ENCODE measurements around the gene PSMC5. TPM values are rescaled to one million over a fixed set of nuclear protein-coding genes. Genes with fewer than 3 reads are reported as not detected.
A peak's percentile ranks its signal among the peaks of the same experiment; 100 is the strongest.

The PSMC5 gene
- total RNA-seq, 1 donor from 2014 or later, result 49.6 TPM

- Mint-ChIP-seq H3K27ac (no peak overlapping the region), H3K4me1 (peaks cover 11% of the 10 kb centered on the region), H3K9me3 (no peaks in the 10 kb centered on the region), H3K36me3 (peaks cover 33% of the 10 kb centered on the region), H3K27me3 (ENCODE audit: insufficient read depth, low read depth) (peaks cover 5% of the 10 kb centered on the region), H3K4me3 (no peak overlapping the region)
- TF ChIP-seq CTCF (IDR thresholded peaks at IDR 0.05), result no peak
- no peak for TF ChIP-seq EZH2phosphoT487 (IDR thresholded peaks at IDR 0.05)
- TF ChIP-seq EZH2 (IDR thresholded peaks at IDR 0.05), result no peak
- Histone ChIP-seq H3K9me3 (ENCODE audit: low read depth) (no peaks in the 10 kb centered on the region), H3K79me2 (ENCODE audit: low read depth) (peaks cover 25% of the 10 kb centered on the region), H3K36me3 (peaks cover 5% of the 10 kb centered on the region), H3K4me2 (no peak overlapping the region), H4K20me1 (ENCODE audit: low read depth) (peaks cover 8% of the 10 kb centered on the region), H3K4me3 (no peak overlapping the region), H3K27ac (no peak overlapping the region), H2AFZ (replicated peaks) (no peak overlapping the region), H3K4me1 (peaks cover 5% of the 10 kb centered on the region), H3K27me3 (no peaks in the 10 kb centered on the region), H3F3A (ENCODE audit: low read depth) (peaks cover 22% of the 10 kb centered on the region), H3K9ac (no peak overlapping the region)
- no peak for DNase-seq (ENCODE audit: low spot score)
Observed at GRCh38 chr17:63833026-63833740, 6.0 kb downstream of the PSMC5 start.

GRCh38 chr17:63833741-63834373, 6.6 kb downstream of the PSMC5 start:
- Histone ChIP-seq H3K27me3 (no peaks in the 10 kb centered on the region), H3K27ac (no peak overlapping the region), H3K36me3 (peaks cover 5% of the 10 kb centered on the region), H3K9ac (no peak overlapping the region), H4K20me1 (ENCODE audit: low read depth) (peaks cover 10% of the 10 kb centered on the region), H3K79me2 (ENCODE audit: low read depth) (peaks cover 25% of the 10 kb centered on the region), H3K4me3 (no peak overlapping the region), H3K9me3 (ENCODE audit: low read depth) (no peaks in the 10 kb centered on the region), H3F3A (ENCODE audit: low read depth) (peaks cover 25% of the 10 kb centered on the region), H3K4me2 (no peak overlapping the region), H2AFZ (replicated peaks) (no peak overlapping the region), H3K4me1 (peaks cover 5% of the 10 kb centered on the region)
- Mint-ChIP-seq H3K4me3 (peak overlapping the region; percentile 24), H3K9me3 (no peaks in the 10 kb centered on the region), H3K4me1 (peaks cover 11% of the 10 kb centered on the region), H3K27me3 (ENCODE audit: insufficient read depth, low read depth) (peaks cover 5% of the 10 kb centered on the region), H3K36me3 (peaks cover 33% of the 10 kb centered on the region), H3K27ac (no peak overlapping the region)
- TF ChIP-seq EZH2 (IDR thresholded peaks at IDR 0.05) (no peak), CTCF (IDR thresholded peaks at IDR 0.05) (no peak), EZH2phosphoT487 (IDR thresholded peaks at IDR 0.05) (no peak)
- DNase-seq (ENCODE audit: low spot score), result no peak

- no peak overlapping the region for H3K9ac ChIP-seq
- H4K20me1 ChIP-seq (ENCODE audit: low read depth), result peaks cover 10% of the 10 kb centered on the region
- Mint-ChIP-seq H3K36me3 (peaks cover 32% of the 10 kb centered on the region), H3K9me3 (no peaks in the 10 kb centered on the region), H3K4me3 (no peak overlapping the region), H3K27me3 (ENCODE audit: insufficient read depth, low read depth) (peaks cover 5% of the 10 kb centered on the region), H3K4me1 (peaks cover 13% of the 10 kb centered on the region), H3K27ac (no peak overlapping the region)
- no peak overlapping the region for H3K27ac ChIP-seq
- no peaks in the 10 kb centered on the region for H3K9me3 ChIP-seq (ENCODE audit: low read depth)
- H3K27me3 ChIP-seq, result no peaks in the 10 kb centered on the region
- peaks cover 3% of the 10 kb centered on the region for H3K36me3 ChIP-seq
- H3K4me1 ChIP-seq, result peaks cover 12% of the 10 kb centered on the region
- H3K79me2 ChIP-seq (ENCODE audit: low read depth), result peaks cover 25% of the 10 kb centered on the region
- no peak overlapping the region for H3K4me3 ChIP-seq
- peaks cover 32% of the 10 kb centered on the region for H3F3A ChIP-seq (ENCODE audit: low read depth)
- peak; percentile 82 for DNase-seq (ENCODE audit: low spot score)
- H2AFZ ChIP-seq (replicated peaks), result no peak overlapping the region
- TF ChIP-seq EZH2 (IDR thresholded peaks at IDR 0.05) (no peak), EZH2phosphoT487 (IDR thresholded peaks at IDR 0.05) (no peak), CTCF (IDR thresholded peaks at IDR 0.05) (peak; percentile 64)
- no peak overlapping the region for H3K4me2 ChIP-seq
Observed at GRCh38 chr17:63834431-63835166, 7.4 kb downstream of the PSMC5 start.
